A549 (cell line): ENCODE measurements around the gene EGFLAM.

Experiments used
- POLR2A ChIP-seq: IDR thresholded peaks from 2 replicates; pipeline ENCODE4 v1.6.1; 2012; ENCODE audit warnings: mild to moderate bottlenecking, low read length
- RAD21 ChIP-seq, 2 experiments: fragments of >200 bp in 1 of 2; sonication (Bioruptor Twin) in 1 of 2; formaldehyde crosslinking in 1 of 2; IDR thresholded peaks in 1 of 2; conservative IDR thresholded peaks in 1 of 2; 2 replicates in 1 of 2; 3 replicates in 1 of 2; pipeline ENCODE4 v1.6.1; 2012 to 2018; ENCODE audit warnings: inconsistent platforms in 1 of 2
- ZC3H11A ChIP-seq: fragments of 450-650 bp; IDR thresholded peaks from 2 replicates; pipeline ENCODE4 v1.6.1; 2014; ENCODE audit warnings: antibody characterized with exemption, mild to moderate bottlenecking
- TF ChIP-seq, protein P1 (sequence below): fragments of >200 bp; sonication (Bioruptor Twin); formaldehyde crosslinking; IDR thresholded peaks from 3 replicates; pipeline ENCODE4 v1.5.1; 2016
- TF ChIP-seq, protein P2 (sequence below): IDR thresholded peaks from 2 replicates; pipeline ENCODE4 v1.6.1; 2012
- TF ChIP-seq, protein P3 (sequence below): fragments of 450-650 bp; IDR thresholded peaks from 2 replicates; pipeline ENCODE4 v1.6.1; 2014; ENCODE audit warnings: antibody characterized with exemption

DNA sequence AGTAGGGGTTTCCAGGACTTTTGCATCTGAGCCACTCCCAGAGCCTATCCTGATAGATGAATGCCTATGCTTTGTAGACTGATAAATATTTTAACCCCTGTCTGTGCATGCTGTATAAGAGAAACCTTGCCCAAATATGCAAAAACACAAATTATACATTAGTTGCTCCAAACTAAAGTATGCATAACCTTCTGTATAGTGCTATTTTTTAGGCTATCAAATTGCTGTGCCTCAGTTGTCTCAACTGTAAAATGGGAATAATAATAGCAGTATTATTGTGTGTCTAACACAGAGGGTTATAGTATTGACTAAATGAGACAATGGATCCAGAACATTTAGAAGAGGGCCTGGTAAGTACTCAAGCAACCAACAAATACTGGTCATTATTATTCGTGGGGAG, 180.4 kb downstream of the EGFLAM start:
- TF ChIP-seq ZC3H11A: no peak
- no peak for TF ChIP-seq POLR2A
- TF ChIP-seq, protein P1, sequence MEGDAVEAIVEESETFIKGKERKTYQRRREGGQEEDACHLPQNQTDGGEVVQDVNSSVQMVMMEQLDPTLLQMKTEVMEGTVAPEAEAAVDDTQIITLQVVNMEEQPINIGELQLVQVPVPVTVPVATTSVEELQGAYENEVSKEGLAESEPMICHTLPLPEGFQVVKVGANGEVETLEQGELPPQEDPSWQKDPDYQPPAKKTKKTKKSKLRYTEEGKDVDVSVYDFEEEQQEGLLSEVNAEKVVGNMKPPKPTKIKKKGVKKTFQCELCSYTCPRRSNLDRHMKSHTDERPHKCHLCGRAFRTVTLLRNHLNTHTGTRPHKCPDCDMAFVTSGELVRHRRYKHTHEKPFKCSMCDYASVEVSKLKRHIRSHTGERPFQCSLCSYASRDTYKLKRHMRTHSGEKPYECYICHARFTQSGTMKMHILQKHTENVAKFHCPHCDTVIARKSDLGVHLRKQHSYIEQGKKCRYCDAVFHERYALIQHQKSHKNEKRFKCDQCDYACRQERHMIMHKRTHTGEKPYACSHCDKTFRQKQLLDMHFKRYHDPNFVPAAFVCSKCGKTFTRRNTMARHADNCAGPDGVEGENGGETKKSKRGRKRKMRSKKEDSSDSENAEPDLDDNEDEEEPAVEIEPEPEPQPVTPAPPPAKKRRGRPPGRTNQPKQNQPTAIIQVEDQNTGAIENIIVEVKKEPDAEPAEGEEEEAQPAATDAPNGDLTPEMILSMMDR: no peak
- TF ChIP-seq, protein P2, sequence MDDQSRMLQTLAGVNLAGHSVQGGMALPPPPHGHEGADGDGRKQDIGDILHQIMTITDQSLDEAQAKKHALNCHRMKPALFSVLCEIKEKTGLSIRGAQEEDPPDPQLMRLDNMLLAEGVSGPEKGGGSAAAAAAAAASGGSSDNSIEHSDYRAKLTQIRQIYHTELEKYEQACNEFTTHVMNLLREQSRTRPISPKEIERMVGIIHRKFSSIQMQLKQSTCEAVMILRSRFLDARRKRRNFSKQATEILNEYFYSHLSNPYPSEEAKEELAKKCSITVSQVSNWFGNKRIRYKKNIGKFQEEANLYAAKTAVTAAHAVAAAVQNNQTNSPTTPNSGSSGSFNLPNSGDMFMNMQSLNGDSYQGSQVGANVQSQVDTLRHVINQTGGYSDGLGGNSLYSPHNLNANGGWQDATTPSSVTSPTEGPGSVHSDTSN: no peak
- TF ChIP-seq, protein P3, sequence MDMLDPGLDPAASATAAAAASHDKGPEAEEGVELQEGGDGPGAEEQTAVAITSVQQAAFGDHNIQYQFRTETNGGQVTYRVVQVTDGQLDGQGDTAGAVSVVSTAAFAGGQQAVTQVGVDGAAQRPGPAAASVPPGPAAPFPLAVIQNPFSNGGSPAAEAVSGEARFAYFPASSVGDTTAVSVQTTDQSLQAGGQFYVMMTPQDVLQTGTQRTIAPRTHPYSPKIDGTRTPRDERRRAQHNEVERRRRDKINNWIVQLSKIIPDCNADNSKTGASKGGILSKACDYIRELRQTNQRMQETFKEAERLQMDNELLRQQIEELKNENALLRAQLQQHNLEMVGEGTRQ: no peak
- no peak for TF ChIP-seq RAD21 (conservative IDR thresholded peaks at IDR 0.05 in 1 of 2, IDR thresholded peaks at IDR 0.05 in 1 of 2)
